ENCODE results near the gene MACF1. TPM values are rescaled to one million over a fixed set of nuclear protein-coding genes. Genes with fewer than 3 reads are reported as not detected.

Gene MACF1
- total RNA-seq, 1 experiment from 2014 or later = 190 TPM

DNA sequence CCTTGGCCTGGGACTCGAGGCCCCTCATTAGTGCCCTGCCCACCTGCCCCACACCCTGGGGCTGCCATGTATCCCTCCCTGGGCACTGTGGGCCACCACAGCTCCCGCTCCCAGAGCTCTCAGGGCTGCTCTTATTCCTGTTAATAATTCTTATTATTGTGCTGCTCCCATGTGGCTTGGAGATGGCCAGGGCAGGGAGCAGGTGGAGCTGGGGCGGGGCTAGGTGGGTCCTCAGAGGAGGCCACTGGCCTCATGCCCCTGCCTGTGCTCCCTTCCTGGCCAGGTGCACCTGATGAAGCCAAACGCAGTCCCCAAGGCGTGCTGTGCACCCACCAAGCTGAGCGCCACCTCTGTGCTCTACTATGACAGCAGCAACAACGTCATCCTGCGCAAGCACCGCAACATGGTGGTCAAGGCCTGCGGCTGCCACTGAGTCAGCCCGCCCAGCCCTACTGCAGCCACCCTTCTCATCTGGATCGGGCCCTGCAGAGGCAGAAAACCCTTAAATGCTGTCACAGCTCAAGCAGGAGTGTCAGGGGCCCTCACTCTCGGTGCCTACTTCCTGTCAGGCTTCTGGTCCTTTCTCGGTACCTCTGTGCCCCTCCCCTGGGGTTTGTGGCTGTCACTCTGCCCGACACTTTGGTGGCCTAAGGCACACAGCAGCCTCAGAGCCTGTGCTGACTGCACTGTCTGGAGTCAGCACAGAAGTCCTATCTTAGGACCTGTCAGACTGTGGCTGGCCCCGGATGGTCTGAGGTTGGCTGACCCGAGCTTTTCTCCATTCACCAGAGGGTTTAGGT lies 321.1 kb downstream of the MACF1 start:
- Histone ChIP-seq H3K4me1 (ENCODE audit: insufficient read depth, low read length) (no peaks in the 10 kb centered on the region), H3K4me2 (ENCODE audit: insufficient read depth, insufficient read length, low read length) (no peak overlapping the region), H2AK5ac (ENCODE audit: insufficient read length, low read length) (no peak overlapping the region), H3K18ac (ENCODE audit: insufficient read length, low read depth, low read length) (no peak overlapping the region), H2BK120ac (ENCODE audit: low read depth, low read length, poor library complexity, severe bottlenecking) (no peak overlapping the region), H2BK12ac (ENCODE audit: insufficient read length, low read depth, low read length) (no peak overlapping the region), H2BK20ac (ENCODE audit: low read depth, low read length, poor library complexity, severe bottlenecking) (no peak overlapping the region), H3K23me2 (ENCODE audit: insufficient read length, low read depth, low read length, poor library complexity, severe bottlenecking) (no peaks in the 10 kb centered on the region), H3K27ac (ENCODE audit: insufficient read length, low read depth, low read length) (no peak overlapping the region), H3T11ph (ENCODE audit: low read length) (no peak overlapping the region), H3K79me2 (ENCODE audit: insufficient read depth, low read length) (no peaks in the 10 kb centered on the region), H3K9ac (ENCODE audit: extremely low read depth, insufficient read length, low read length) (no peak overlapping the region), H4K91ac (ENCODE audit: insufficient read length, low read depth, low read length) (no peak overlapping the region), H3K79me1 (ENCODE audit: insufficient read depth, low read depth, low read length, poor library complexity, severe bottlenecking) (no peaks in the 10 kb centered on the region), H3K4ac (ENCODE audit: low read depth, low read length) (no peak overlapping the region), H4K8ac (replicated peaks; ENCODE audit: insufficient read length, low read depth, low read length) (no peak overlapping the region), H3K9me3 (ENCODE audit: control insufficient read depth, low read depth, low read length) (no peaks in the 10 kb centered on the region), H3K56ac (ENCODE audit: insufficient read length, low read depth, low read length) (no peak overlapping the region), H3K27me3 (ENCODE audit: insufficient read depth, low read length) (no peaks in the 10 kb centered on the region), H2AFZ (ENCODE audit: low read length) (no peak overlapping the region), H4K5ac (ENCODE audit: insufficient read length, low read depth, low read length) (no peak overlapping the region), H4K20me1 (ENCODE audit: control insufficient read depth, insufficient read depth, insufficient read length) (no peaks in the 10 kb centered on the region), H2BK5ac (ENCODE audit: insufficient read length, low read length) (no peak overlapping the region), H2BK15ac (ENCODE audit: low read depth, low read length) (no peak overlapping the region), H3K23ac (ENCODE audit: insufficient read length, low read depth, low read length) (no peak overlapping the region), H3K14ac (ENCODE audit: insufficient read depth, low read length) (no peak overlapping the region; the same call in 1 of the 2 replicates)
- TF ChIP-seq, protein P1, sequence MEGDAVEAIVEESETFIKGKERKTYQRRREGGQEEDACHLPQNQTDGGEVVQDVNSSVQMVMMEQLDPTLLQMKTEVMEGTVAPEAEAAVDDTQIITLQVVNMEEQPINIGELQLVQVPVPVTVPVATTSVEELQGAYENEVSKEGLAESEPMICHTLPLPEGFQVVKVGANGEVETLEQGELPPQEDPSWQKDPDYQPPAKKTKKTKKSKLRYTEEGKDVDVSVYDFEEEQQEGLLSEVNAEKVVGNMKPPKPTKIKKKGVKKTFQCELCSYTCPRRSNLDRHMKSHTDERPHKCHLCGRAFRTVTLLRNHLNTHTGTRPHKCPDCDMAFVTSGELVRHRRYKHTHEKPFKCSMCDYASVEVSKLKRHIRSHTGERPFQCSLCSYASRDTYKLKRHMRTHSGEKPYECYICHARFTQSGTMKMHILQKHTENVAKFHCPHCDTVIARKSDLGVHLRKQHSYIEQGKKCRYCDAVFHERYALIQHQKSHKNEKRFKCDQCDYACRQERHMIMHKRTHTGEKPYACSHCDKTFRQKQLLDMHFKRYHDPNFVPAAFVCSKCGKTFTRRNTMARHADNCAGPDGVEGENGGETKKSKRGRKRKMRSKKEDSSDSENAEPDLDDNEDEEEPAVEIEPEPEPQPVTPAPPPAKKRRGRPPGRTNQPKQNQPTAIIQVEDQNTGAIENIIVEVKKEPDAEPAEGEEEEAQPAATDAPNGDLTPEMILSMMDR (conservative IDR thresholded peaks at IDR 0.05) = no peak
- no CpG with 5 or more reads among the region's 17 CpGs for WGBS (ENCODE audit: extremely low coverage, insufficient read length, low lambda C conversion rate)
- no peak for DNase-seq
- no peak overlapping the region for H3K4me3 Mint-ChIP-seq
- H3K9me3 Mint-ChIP-seq = no peaks in the 10 kb centered on the region
- peaks cover 0 to 5% of the 10 kb centered on the region in 2 experiments; a peak in 2 of 4 replicates for H3K4me1 Mint-ChIP-seq
- H3K27ac Mint-ChIP-seq = no peak overlapping the region
- H3K36me3 Mint-ChIP-seq (ENCODE audit: insufficient read depth in 1 of 3, low read depth in 3 of 3) = peaks cover 0 to 15% (median 0%) of the 10 kb centered on the region in 3 experiments; a peak in 2 of 7 replicates
- peaks cover 1% of the 10 kb centered on the region; the same call in 1 of the 2 replicates for H3K27me3 Mint-ChIP-seq (ENCODE audit: low read depth)
